HG02973 (cell line): ENCODE measurements around the gene GADD45GIP1.
"Not testable (repeated sequence)": the region's sequence is repeated elsewhere in the genome, so short reads cannot be mapped to it uniquely, and the experiment has no call there.

ENCODE experiments used
- ATAC-seq: cut with Tn5 transposase; IDR thresholded peaks from one replicate; pipeline ENCODE4 v1.9.1; 2021; ENCODE audit warnings: moderate library complexity; ENCODE audit not compliant: unreplicated experiment

GADD45GIP1 gene

GRCh38 chr19:12990431-12990830 lies 33.4 kb upstream of the GADD45GIP1 start:
- no peak for ATAC-seq

- ATAC-seq = no peak
These were observed 30.8 kb upstream of the GADD45GIP1 start for GRCh38 chr19:12987781-12988180.

- no peak for ATAC-seq
These were observed 30.2 kb upstream of the GADD45GIP1 start for GRCh38 chr19:12987190-12987589.

DNA sequence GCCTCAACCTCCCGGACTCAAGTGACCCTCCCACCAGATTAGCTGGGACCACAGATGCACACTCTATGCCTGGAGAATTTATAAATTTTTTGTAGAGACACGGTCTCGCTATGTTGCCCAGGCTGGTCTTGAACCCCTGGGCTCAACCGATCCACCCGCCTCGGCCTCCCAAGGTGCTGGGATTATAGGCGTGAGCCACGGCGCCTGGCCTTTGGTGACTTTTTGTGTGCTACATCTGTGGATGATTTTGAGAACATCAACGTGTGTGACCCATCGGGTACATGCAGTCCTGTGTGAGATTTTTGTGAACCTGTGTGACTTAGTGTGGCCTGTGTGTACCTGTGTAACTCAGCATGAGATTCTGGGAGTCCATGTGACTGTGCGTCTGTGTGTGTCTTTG lies 29.7 kb upstream of the GADD45GIP1 start:
- ATAC-seq = no peak

GRCh38 chr19:12985049-12985776 lies 28.2 kb upstream of the GADD45GIP1 start:
- no peak for ATAC-seq

- ATAC-seq = no peak
These were observed 27.6 kb upstream of the GADD45GIP1 start for GRCh38 chr19:12984683-12985048.

DNA sequence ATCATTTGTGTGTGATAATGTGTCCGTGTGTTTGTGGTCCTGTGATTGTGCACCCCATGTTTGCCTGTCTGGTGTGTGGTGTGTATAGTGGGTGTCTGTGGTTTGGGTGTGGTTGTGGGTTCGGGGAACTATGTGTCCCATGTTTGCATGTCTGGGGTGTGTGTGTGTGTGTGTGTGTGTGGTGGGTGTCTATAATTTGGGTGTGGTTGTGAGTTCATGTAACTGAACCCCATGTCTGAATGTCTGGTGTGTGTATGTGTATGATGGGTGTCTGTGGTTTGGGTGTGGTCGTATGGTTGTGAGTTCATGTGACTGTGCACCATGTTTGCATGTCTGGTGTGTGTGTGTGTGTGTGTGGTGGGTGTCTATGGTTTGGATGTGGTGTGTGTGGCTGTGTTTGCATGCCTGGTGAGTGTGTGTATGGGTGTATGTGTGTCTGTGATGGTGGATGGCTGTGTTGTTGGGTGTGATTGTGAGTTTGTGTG lies 27.2 kb upstream of the GADD45GIP1 start:
- ATAC-seq = no peak

DNA sequence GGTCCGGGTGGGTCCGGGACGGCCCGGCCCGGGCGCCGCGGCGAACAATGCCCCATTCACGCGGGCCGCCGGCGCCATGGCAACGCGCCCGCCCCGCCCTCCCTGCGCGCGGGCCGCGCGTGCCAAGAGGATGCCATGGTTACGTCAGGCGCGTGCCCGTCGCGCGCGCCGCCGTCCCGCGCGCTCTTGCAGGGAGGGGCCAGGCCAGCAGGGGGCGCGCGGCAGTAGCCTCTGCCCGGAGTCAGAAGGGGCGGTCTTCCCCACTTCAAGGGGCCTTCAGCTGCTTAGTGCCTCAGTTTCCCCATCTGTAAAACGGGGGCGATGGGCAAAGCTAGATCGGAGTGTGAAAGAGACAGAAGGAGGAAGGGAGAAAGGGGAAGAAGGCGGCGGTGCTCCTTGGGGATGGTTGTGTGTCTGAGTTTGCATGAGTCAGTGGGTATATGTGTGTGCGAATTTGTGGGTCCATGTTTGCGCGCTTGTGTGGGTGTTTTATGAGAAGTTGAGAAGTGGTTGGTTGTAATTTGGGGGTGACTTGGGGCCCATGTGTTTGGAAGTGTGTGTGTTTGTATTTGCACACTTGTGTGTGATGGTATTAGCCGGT lies 26.6 kb upstream of the GADD45GIP1 start:
- no peak for ATAC-seq

DNA sequence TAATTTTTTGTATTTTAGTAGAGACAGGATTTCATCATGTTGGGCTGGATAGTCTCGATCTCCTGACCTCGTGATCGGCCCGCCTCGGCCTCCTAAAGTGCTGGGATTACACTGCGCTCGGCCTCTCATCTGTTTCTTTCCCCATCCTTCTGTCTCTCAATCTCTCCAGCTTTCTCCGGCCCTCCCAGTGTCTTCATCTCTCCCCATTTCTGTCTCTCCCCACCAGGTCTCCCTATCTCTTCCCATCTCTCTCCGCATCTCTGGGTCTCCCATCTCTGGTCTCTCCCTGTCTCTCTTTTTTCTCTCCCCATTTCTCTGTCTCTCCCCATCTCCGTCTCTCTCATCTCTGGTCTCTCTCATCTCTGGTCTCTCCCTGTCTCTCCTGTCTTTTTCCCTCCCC lies 26.1 kb upstream of the GADD45GIP1 start:
- ATAC-seq = no peak

GRCh38 chr19:12982648-12983047 lies 25.6 kb upstream of the GADD45GIP1 start:
- no peak for ATAC-seq

- no peak for ATAC-seq
These were observed 23.0 kb upstream of the GADD45GIP1 start for GRCh38 chr19:12979974-12980373.

- ATAC-seq = not testable (repeated sequence)
These were observed 19.1 kb upstream of the GADD45GIP1 start for GRCh38 chr19:12976109-12976508.

- ATAC-seq = no peak
These were observed 18.3 kb upstream of the GADD45GIP1 start for GRCh38 chr19:12975221-12975741.

DNA sequence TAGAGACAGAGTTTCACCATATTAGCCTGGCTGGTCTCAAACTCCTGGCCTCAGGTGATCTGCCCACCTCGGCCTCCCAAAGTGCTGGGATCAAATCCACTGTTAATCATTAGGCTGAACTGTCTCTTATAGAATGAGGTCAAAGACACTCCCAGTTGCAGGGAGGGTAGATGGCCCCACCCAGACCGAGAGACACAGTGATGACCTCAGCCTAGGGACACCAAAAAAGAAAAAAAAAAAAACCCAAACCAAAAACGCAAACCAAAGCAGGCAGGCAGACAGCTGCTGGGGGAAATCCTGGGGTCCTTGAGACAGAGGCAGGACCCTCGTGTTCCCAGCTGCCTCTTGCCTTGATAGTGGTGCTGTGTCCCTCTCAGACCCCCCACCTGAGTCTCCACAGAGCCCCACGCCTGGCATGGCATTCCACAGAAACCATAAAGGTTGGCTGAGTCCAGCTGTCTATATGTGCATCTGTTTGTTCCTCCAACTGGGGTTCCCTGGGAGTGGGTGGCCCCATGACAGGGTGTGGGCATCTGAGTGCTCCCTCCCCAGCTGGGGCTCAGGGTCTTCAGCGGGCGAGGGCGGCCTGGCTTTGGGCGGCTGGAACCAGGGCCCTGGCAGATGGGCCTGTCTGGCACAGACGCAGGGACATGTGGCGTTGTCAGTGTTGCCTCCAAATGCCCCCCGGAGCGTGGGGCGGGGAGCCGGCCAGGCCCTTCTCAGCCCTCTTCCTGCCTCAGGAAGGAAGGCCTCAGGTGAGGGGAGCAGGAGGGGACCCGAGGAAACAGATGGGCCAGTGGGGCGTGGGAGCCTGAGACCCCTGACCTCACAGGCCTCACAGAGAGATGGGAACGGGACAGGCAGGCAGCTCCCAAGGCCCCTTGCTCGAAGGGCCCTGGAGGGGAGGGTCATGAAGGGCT lies 17.5 kb upstream of the GADD45GIP1 start:
- no peak for ATAC-seq

- ATAC-seq = no peak
These were observed 16.2 kb upstream of the GADD45GIP1 start for GRCh38 chr19:12973236-12973635.

DNA sequence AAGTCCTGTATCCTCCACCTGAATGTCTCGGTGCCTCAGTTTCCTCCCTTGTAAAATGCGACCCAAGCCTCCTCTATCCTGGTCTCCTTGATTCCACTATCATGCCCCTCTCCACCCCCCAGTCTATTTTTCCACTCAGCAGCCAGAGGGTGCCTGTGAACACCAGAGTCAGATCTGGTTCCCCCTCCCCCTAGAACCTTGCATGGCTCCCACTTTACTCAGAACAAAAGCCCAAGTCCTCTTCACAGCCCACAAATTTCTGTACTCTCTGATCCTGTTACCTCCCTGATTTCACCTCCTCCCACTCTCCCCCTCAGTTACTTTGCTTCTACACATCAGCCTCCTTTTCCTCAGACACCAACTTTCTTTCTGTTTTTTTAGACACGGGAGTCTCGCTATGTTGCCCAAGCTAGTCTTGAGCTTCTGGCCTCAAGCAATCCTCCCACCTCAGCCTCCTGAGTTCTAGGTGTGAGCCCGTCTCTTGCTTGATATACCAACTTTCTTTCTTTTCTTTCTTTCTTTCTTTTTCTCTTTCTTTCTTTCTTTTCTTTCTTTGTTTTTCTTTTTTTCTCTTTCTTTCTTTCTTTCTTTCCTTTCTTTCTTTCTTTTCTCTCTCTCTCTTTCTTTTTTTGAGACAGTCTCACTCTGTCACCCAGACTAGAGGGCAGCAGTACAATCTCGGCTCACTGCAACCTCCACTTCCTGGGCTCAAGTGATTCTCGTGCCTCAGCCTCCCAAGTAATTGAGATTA lies 13.2 kb upstream of the GADD45GIP1 start:
- ATAC-seq = no peak

DNA sequence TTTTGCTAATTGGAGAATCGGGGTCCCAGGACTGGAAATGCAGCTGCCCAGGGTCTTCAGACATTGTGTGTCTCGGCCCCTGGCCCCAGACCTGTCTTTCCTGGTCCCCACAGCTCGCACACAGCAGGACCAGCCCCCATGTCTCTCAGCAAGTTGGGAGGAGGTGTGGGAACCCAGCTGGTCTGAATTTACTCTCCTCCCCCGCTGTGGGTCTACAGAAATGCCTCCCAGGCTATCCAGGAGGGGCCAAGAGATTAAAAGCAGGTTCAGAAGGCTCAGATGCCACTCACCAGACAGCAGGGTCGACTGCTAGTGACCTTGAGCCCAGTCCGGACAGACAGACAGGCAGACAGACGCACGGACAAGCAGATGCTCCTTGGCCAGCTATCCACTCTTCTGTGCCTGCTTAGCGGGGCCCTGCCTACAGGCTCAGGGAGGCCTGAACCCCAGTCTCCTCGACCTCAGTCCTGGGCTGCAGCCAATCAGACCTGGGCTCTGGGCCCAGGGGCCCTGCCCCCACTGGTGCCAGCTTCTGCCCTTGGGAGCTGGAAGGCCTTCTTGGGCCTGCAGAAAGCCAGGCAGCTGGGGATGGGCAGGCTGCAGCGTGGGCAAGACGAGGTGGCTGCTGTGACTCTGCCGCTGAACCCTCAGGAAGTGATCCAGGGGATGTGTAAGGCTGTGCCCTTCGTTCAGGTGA lies 12.4 kb upstream of the GADD45GIP1 start, which contains the start of gene DAND5:
TSS of gene DAND5 (plus strand) at position 285 of the 697 bp plus-strand sequence. CDS start at position 370, 85 bp downstream.
- ATAC-seq = no peak

DNA sequence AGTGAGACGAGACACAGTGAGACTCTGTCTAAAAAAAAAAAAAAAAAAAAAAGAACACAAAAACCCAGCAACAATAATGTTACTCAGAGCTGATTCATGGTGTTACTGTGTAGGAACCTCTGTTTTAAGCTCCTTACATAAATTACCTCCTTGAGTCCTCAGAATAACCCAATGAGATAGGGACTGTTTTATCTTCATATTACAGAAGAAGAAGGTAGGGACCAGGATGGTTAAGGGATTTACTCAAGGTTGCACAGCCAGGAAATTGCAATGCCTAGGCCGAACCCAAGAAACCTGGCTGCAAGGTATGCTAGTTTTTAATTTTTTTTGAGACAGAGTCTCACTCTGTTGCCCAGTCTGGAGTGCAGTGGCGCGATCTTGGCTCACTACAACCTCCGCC lies 10.9 kb upstream of the GADD45GIP1 start:
- no peak for ATAC-seq

GRCh38 chr19:12965812-12966135 lies 8.8 kb upstream of the GADD45GIP1 start:
- no peak for ATAC-seq
